GM19099 (cell line): ENCODE measurements around the gene CISD3.

Source experiments
- POLR2A ChIP-seq: IDR thresholded peaks from 3 replicates; pipeline ENCODE4 v1.6.1; 2011; ENCODE audit warnings: low read depth; ENCODE audit not compliant: insufficient read length; ENCODE audit errors: extremely low read depth

Gene CISD3

GRCh38 chr17:38731526-38732294 is 1.6 kb downstream of the CISD3 start:
- TF ChIP-seq POLR2A, result no peak

- no peak for TF ChIP-seq POLR2A
Observed at GRCh38 chr17:38732376-38733281, 2.5 kb downstream of the CISD3 start.

GRCh38 chr17:38733282-38733981 is 3.3 kb downstream of the CISD3 start:
- TF ChIP-seq POLR2A, result no peak

GRCh38 chr17:38733982-38734973 is 4.1 kb downstream of the CISD3 start:
- no peak for TF ChIP-seq POLR2A

GRCh38 chr17:38735161-38735997 is 5.2 kb downstream of the CISD3 start:
- TF ChIP-seq POLR2A, result no peak

GRCh38 chr17:38738007-38738662 is 8.0 kb downstream of the CISD3 start:
- TF ChIP-seq POLR2A, result no peak

- TF ChIP-seq POLR2A, result no peak
Observed at GRCh38 chr17:38738686-38739085, 8.5 kb downstream of the CISD3 start.

GRCh38 chr17:38739305-38739704 is 9.2 kb downstream of the CISD3 start:
- no peak for TF ChIP-seq POLR2A

- TF ChIP-seq POLR2A, result no peak
Observed at GRCh38 chr17:38740044-38740443, 9.9 kb downstream of the CISD3 start.

- no peak for TF ChIP-seq POLR2A
Observed at GRCh38 chr17:38740806-38741205, 10.7 kb downstream of the CISD3 start.

GRCh38 chr17:38741461-38741860 is 11.3 kb downstream of the CISD3 start:
- no peak for TF ChIP-seq POLR2A

GRCh38 chr17:38741921-38742410 is 11.8 kb downstream of the CISD3 start:
- no peak for TF ChIP-seq POLR2A
